HEK293 (cell line): ENCODE data around the gene HSPBAP1.

Experiments
- BCL11A ChIP-seq: fragments of 450-650 bp; formaldehyde crosslinking; IDR thresholded peaks from 2 replicates; pipeline ENCODE4 v1.5.1; 2016; ENCODE audit warnings: low read depth, missing biosample characterization, missing genetic modification characterization
- GLIS2 ChIP-seq: fragments of 450-650 bp; formaldehyde crosslinking; IDR thresholded peaks from 2 replicates; pipeline ENCODE4 v1.5.1; 2016; ENCODE audit warnings: missing biosample characterization, missing genetic modification characterization
- HIC1 ChIP-seq: fragments of 450-650 bp; formaldehyde crosslinking; IDR thresholded peaks from 2 replicates; pipeline ENCODE4 v1.5.1; 2016; ENCODE audit warnings: missing biosample characterization, missing genetic modification characterization
- HOXD13 ChIP-seq: sonication (generic); formaldehyde crosslinking; IDR thresholded peaks from 2 replicates; pipeline ENCODE4 v1.8.0; 2022; ENCODE audit warnings: missing genetic modification reagents, borderline replicate concordance
- IKZF3 ChIP-seq: fragments of 450-650 bp; IDR thresholded peaks from 2 replicates; pipeline ENCODE4 v1.5.0; 2018; ENCODE audit warnings: missing biosample characterization, mild to moderate bottlenecking, missing genetic modification characterization, moderate library complexity
- MEIS1 ChIP-seq: sonication (generic); formaldehyde crosslinking; IDR thresholded peaks from 2 replicates; pipeline ENCODE4 v1.8.1; 2022; ENCODE audit warnings: missing genetic modification reagents, mild to moderate bottlenecking, borderline replicate concordance
- OSR2 ChIP-seq: fragments of 450-650 bp; formaldehyde crosslinking; IDR thresholded peaks from 2 replicates; pipeline ENCODE4 v1.5.1; 2016; ENCODE audit warnings: missing biosample characterization, missing genetic modification characterization
- OVOL3 ChIP-seq: fragments of 450-650 bp; formaldehyde crosslinking; IDR thresholded peaks from 2 replicates; pipeline ENCODE4 v1.5.1; 2016; ENCODE audit warnings: missing biosample characterization, missing genetic modification characterization
- PATZ1 ChIP-seq: fragments of 450-650 bp; formaldehyde crosslinking; IDR thresholded peaks from 2 replicates; pipeline ENCODE4 v1.5.1; 2016; ENCODE audit warnings: missing biosample characterization, missing genetic modification characterization
- PRDM1 ChIP-seq: fragments of 450-650 bp; formaldehyde crosslinking; IDR thresholded peaks from 2 replicates; pipeline ENCODE4; 2016; ENCODE audit warnings: missing biosample characterization, missing genetic modification characterization
- YY2 ChIP-seq: fragments of 450-650 bp; formaldehyde crosslinking; IDR thresholded peaks from 2 replicates; pipeline ENCODE4 v1.5.1; 2016; ENCODE audit warnings: missing biosample characterization, missing genetic modification characterization
- ZFP41 ChIP-seq: fragments of 450-650 bp; formaldehyde crosslinking; IDR thresholded peaks from 2 replicates; pipeline ENCODE4 v1.5.1; 2016; ENCODE audit warnings: missing biosample characterization, missing genetic modification characterization, borderline replicate concordance
- ZNF10 ChIP-seq: fragments of 450-650 bp; formaldehyde crosslinking; IDR thresholded peaks from 2 replicates; pipeline ENCODE4 v1.5.1; 2017; ENCODE audit warnings: missing biosample characterization, missing genetic modification characterization
- ZNF157 ChIP-seq: fragments of 450-650 bp; formaldehyde crosslinking; IDR thresholded peaks from 2 replicates; pipeline ENCODE4 v1.5.1; 2016; ENCODE audit warnings: missing biosample characterization, missing genetic modification characterization
- ZNF266 ChIP-seq: fragments of 450-650 bp; formaldehyde crosslinking; IDR thresholded peaks from 2 replicates; pipeline ENCODE4 v1.5.1; 2016; ENCODE audit warnings: missing biosample characterization, missing genetic modification characterization, low read depth
- ZNF324 ChIP-seq: fragments of 450-650 bp; formaldehyde crosslinking; IDR thresholded peaks from 2 replicates; pipeline ENCODE4 v1.5.1; 2016; ENCODE audit warnings: missing biosample characterization, missing genetic modification characterization
- ZNF335 ChIP-seq: fragments of 450-650 bp; formaldehyde crosslinking; conservative IDR thresholded peaks from 2 replicates; pipeline ENCODE4 v1.5.1; 2016; ENCODE audit warnings: missing biosample characterization, missing genetic modification characterization
- ZNF37A ChIP-seq: fragments of 450-650 bp; IDR thresholded peaks from 2 replicates; pipeline ENCODE4 v1.5.1; 2018; ENCODE audit warnings: missing biosample characterization, missing genetic modification characterization
- ZNF416 ChIP-seq: fragments of 450-650 bp; formaldehyde crosslinking; IDR thresholded peaks from 2 replicates; pipeline ENCODE4 v1.5.1; 2016; ENCODE audit warnings: missing biosample characterization, missing genetic modification characterization
- ZNF529 ChIP-seq: fragments of 450-650 bp; formaldehyde crosslinking; IDR thresholded peaks from 2 replicates; pipeline ENCODE4 v1.5.1; 2017; ENCODE audit warnings: missing genetic modification characterization, missing biosample characterization; ENCODE audit not compliant: insufficient replicate concordance
- ZNF585B ChIP-seq: fragments of 450-650 bp; formaldehyde crosslinking; IDR thresholded peaks from 2 replicates; pipeline ENCODE4 v1.5.1; 2016; ENCODE audit warnings: missing biosample characterization, missing genetic modification characterization
- ZNF621 ChIP-seq: fragments of 450-650 bp; formaldehyde crosslinking; IDR thresholded peaks from 2 replicates; pipeline ENCODE4 v1.5.1; 2017; ENCODE audit warnings: missing biosample characterization, missing genetic modification characterization
- ZNF654 ChIP-seq: fragments of 450-650 bp; formaldehyde crosslinking; IDR thresholded peaks from 2 replicates; pipeline ENCODE4 v1.5.1; 2016; ENCODE audit warnings: low read depth, missing biosample characterization, missing genetic modification characterization
- ZNF658 ChIP-seq: fragments of 450-650 bp; formaldehyde crosslinking; IDR thresholded peaks from 2 replicates; pipeline ENCODE4; 2016; ENCODE audit warnings: missing biosample characterization, missing genetic modification characterization
- ZNF660 ChIP-seq: fragments of 450-650 bp; IDR thresholded peaks from 2 replicates; pipeline ENCODE4 v1.5.1; 2018; ENCODE audit warnings: missing biosample characterization, mild to moderate bottlenecking, missing genetic modification characterization
- ZNF664 ChIP-seq: fragments of 450-650 bp; formaldehyde crosslinking; IDR thresholded peaks from 2 replicates; pipeline ENCODE4 v1.5.1; 2016; ENCODE audit warnings: missing biosample characterization, missing genetic modification characterization
- ZNF670 ChIP-seq: fragments of 450-650 bp; formaldehyde crosslinking; IDR thresholded peaks from 2 replicates; pipeline ENCODE4 v1.5.1; 2016; ENCODE audit warnings: missing biosample characterization, missing genetic modification characterization, low read depth
- TF ChIP-seq, protein P1 (sequence below): fragments of 450-650 bp; formaldehyde crosslinking; conservative IDR thresholded peaks from 2 replicates; pipeline ENCODE4 v1.5.1; 2016; ENCODE audit warnings: low read depth, missing biosample characterization, missing genetic modification characterization
- TF ChIP-seq, protein P2 (sequence below): fragments of 450-650 bp; formaldehyde crosslinking; IDR thresholded peaks from 2 replicates; pipeline ENCODE4 v1.5.1; 2016; ENCODE audit warnings: missing biosample characterization, missing genetic modification characterization, low read depth
- TF ChIP-seq, protein P3 (sequence below): fragments of 450-650 bp; formaldehyde crosslinking; IDR thresholded peaks from 2 replicates; pipeline ENCODE4 v1.5.1; 2016; ENCODE audit warnings: missing biosample characterization, missing genetic modification characterization

Gene HSPBAP1

DNA sequence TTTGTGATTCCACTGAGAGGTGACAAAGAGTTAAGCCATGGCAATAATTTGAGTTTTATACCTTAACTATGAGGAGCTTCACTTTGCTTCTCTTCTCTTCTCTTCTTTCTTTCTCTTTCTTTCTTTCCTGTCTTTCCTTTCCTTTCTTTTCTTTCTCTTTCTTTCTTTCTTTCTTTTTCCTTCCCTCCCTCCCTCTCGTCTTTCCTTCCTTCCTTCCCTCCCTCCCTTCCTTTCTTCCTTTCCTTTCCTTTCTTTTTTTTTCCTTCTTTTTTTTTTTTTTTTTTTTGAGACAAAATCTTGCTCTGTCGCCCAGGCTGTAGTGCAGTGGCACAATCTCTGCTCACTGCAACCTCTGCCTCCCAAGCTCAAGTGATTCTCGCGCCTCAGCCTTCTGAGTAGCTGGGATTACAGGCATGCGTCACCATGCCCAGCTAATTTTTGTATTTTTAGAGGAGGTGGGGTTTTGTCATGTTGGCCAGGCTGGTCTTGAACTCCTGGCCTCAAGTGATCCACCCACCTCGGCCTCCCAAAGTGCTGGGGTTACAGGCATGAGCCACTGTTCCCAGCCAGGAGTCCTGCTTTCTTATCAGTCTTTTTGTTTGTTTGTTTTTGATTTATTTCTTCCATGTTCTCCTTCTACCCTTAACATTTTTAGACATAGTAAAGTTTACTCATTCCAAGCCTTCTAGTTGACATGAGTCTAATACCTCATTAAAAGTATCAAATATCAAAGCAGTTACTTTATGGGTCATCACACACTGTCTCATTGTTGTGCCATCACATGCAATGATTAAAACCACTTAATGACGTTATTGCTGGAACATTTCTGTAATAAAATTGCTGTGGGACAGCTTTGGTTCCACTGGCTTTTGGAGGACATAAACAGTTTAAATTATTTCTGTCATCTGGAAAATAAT is 31.1 kb upstream of the HSPBAP1 start (continued):
- TF ChIP-seq PATZ1, result 0 out of 2 replicates have a peak, but pooled peaks have one; percentile 50
- no peak for TF ChIP-seq MEIS1
- 0 out of 2 replicates have a peak, but pooled peaks have one; percentile 36 for TF ChIP-seq IKZF3 (tag by site-specific recombination)
- peak; percentile 85; the same call in 1 of the 2 replicates for TF ChIP-seq ZNF621 (tag by site-specific recombination)
- TF ChIP-seq ZNF529 (tag by site-specific recombination), result no peak
- TF ChIP-seq ZNF660 (tag by site-specific recombination), result 0 out of 2 replicates have a peak, but pooled peaks have one; percentile 30
- no peak for TF ChIP-seq ZNF266 (tag by site-specific recombination)
- no peak for TF ChIP-seq ZNF585B (tag by site-specific recombination)
- TF ChIP-seq GLIS2 (tag by site-specific recombination), result peak; percentile 78
- no peak for TF ChIP-seq ZFP41 (tag by site-specific recombination)
- peak; percentile 54; the same call in 1 of the 2 replicates for TF ChIP-seq ZNF10 (tag by site-specific recombination)
- TF ChIP-seq, protein P1, sequence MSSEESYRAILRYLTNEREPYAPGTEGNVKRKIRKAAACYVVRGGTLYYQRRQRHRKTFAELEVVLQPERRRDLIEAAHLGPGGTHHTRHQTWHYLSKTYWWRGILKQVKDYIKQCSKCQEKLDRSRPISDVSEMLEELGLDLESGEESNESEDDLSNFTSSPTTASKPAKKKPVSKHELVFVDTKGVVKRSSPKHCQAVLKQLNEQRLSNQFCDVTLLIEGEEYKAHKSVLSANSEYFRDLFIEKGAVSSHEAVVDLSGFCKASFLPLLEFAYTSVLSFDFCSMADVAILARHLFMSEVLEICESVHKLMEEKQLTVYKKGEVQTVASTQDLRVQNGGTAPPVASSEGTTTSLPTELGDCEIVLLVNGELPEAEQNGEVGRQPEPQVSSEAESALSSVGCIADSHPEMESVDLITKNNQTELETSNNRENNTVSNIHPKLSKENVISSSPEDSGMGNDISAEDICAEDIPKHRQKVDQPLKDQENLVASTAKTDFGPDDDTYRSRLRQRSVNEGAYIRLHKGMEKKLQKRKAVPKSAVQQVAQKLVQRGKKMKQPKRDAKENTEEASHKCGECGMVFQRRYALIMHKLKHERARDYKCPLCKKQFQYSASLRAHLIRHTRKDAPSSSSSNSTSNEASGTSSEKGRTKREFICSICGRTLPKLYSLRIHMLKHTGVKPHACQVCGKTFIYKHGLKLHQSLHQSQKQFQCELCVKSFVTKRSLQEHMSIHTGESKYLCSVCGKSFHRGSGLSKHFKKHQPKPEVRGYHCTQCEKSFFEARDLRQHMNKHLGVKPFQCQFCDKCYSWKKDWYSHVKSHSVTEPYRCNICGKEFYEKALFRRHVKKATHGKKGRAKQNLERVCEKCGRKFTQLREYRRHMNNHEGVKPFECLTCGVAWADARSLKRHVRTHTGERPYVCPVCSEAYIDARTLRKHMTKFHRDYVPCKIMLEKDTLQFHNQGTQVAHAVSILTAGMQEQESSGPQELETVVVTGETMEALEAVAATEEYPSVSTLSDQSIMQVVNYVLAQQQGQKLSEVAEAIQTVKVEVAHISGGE (tag by site-specific recombination), result no peak
- peak; percentile 55; the same call in 1 of the 2 replicates for TF ChIP-seq YY2 (tag by site-specific recombination)
- TF ChIP-seq HOXD13 (CRISPR knock-in tag), result peak; percentile 62; the same call in 1 of the 2 replicates
- no peak for TF ChIP-seq ZNF37A (tag by site-specific recombination)
- peak; percentile 59; the same call in 1 of the 2 replicates for TF ChIP-seq ZNF324 (tag by site-specific recombination)
- TF ChIP-seq ZNF157 (tag by site-specific recombination), result no peak
- TF ChIP-seq ZNF670 (tag by site-specific recombination), result no peak
- peak; percentile 6; the same call in 1 of the 2 replicates for TF ChIP-seq ZNF654 (tag by site-specific recombination)
- peak; percentile 42; the same call in 1 of the 2 replicates for TF ChIP-seq ZNF335
- TF ChIP-seq BCL11A (tag by site-specific recombination), result peak; percentile 94
- TF ChIP-seq PRDM1 (tag by site-specific recombination), result peak; percentile 73
- TF ChIP-seq ZNF658 (tag by site-specific recombination), result no peak
- peak; percentile 94 for TF ChIP-seq OSR2
- TF ChIP-seq, protein P2, sequence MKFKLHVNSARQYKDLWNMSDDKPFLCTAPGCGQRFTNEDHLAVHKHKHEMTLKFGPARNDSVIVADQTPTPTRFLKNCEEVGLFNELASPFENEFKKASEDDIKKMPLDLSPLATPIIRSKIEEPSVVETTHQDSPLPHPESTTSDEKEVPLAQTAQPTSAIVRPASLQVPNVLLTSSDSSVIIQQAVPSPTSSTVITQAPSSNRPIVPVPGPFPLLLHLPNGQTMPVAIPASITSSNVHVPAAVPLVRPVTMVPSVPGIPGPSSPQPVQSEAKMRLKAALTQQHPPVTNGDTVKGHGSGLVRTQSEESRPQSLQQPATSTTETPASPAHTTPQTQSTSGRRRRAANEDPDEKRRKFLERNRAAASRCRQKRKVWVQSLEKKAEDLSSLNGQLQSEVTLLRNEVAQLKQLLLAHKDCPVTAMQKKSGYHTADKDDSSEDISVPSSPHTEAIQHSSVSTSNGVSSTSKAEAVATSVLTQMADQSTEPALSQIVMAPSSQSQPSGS (tag by site-specific recombination), result peak; percentile 85; the same call in 1 of the 2 replicates
- TF ChIP-seq ZNF664 (tag by site-specific recombination), result no peak
- peak; percentile 96 for TF ChIP-seq HIC1 (tag by site-specific recombination)
- TF ChIP-seq, protein P3, sequence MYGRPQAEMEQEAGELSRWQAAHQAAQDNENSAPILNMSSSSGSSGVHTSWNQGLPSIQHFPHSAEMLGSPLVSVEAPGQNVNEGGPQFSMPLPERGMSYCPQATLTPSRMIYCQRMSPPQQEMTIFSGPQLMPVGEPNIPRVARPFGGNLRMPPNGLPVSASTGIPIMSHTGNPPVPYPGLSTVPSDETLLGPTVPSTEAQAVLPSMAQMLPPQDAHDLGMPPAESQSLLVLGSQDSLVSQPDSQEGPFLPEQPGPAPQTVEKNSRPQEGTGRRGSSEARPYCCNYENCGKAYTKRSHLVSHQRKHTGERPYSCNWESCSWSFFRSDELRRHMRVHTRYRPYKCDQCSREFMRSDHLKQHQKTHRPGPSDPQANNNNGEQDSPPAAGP (tag by site-specific recombination), result peak; percentile 75
- no peak for TF ChIP-seq ZNF416 (tag by site-specific recombination)
- peak; percentile 57; the same call in 1 of the 2 replicates for TF ChIP-seq OVOL3 (tag by site-specific recombination)
